WERI-Rb-1 (cell line): Measurements from ENCODE around the gene TXNRD1.

ENCODE experiments used
- DNase-seq: peaks from one replicate; pipeline ENCODE4 v3.0.0-alpha.2; 2020
- H3K27ac ChIP-seq: fragments of 250-450 bp; sonication (Bioruptor Pico); 2 replicates; pipeline ENCODE4 v1.5.1; 2020; ENCODE audit warnings: mild to moderate bottlenecking, moderate library complexity
- H3K27me3 ChIP-seq: fragments of 250-450 bp; sonication (Bioruptor Pico); 2 replicates; pipeline ENCODE4 v1.5.1; 2021; ENCODE audit warnings: mild to moderate bottlenecking, low read depth, moderate library complexity; ENCODE audit not compliant: insufficient read depth, severe bottlenecking
- H3K36me3 ChIP-seq: fragments of 250-450 bp; sonication (Bioruptor Pico); 2 replicates; pipeline ENCODE4 v1.5.1; 2020; ENCODE audit warnings: mild to moderate bottlenecking, moderate library complexity
- H3K4me3 ChIP-seq: 2 replicates; pipeline ENCODE4 v1.5.1; 2011; ENCODE audit warnings: low read depth, mild to moderate bottlenecking, control low read depth, low read length
- H3K9me3 ChIP-seq: fragments of 250-450 bp; sonication (Bioruptor Pico); 2 replicates; pipeline ENCODE4 v1.5.1; 2021; ENCODE audit warnings: mild to moderate bottlenecking, moderate library complexity; ENCODE audit not compliant: severe bottlenecking
- TF ChIP-seq, protein P1 (sequence below): IDR thresholded peaks from 2 replicates; pipeline ENCODE4 v1.5.1; 2011; ENCODE audit warnings: low read depth, mild to moderate bottlenecking, control low read depth, inconsistent platforms, low read length

TXNRD1 gene

GRCh38 chr12:104280111-104280510 is 64.5 kb downstream of the TXNRD1 start:
- H3K9me3 ChIP-seq, result no peaks in the 10 kb centered on the region

GRCh38 chr12:104280717-104281458 is 65.3 kb downstream of the TXNRD1 start:
- DNase-seq, result no peak
- no peak overlapping the region for H3K4me3 ChIP-seq
- TF ChIP-seq, protein P1, sequence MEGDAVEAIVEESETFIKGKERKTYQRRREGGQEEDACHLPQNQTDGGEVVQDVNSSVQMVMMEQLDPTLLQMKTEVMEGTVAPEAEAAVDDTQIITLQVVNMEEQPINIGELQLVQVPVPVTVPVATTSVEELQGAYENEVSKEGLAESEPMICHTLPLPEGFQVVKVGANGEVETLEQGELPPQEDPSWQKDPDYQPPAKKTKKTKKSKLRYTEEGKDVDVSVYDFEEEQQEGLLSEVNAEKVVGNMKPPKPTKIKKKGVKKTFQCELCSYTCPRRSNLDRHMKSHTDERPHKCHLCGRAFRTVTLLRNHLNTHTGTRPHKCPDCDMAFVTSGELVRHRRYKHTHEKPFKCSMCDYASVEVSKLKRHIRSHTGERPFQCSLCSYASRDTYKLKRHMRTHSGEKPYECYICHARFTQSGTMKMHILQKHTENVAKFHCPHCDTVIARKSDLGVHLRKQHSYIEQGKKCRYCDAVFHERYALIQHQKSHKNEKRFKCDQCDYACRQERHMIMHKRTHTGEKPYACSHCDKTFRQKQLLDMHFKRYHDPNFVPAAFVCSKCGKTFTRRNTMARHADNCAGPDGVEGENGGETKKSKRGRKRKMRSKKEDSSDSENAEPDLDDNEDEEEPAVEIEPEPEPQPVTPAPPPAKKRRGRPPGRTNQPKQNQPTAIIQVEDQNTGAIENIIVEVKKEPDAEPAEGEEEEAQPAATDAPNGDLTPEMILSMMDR, result no peak

More at GRCh38 chr12:104280111-104280510, 64.5 kb downstream of the TXNRD1 start:
- Histone ChIP-seq H3K4me3 (no peak overlapping the region), H3K36me3 (no peaks in the 10 kb centered on the region), H3K27ac (no peak overlapping the region), H3K27me3 (no peaks in the 10 kb centered on the region)
- TF ChIP-seq, protein P1, result no peak
- no peak for DNase-seq

DNA sequence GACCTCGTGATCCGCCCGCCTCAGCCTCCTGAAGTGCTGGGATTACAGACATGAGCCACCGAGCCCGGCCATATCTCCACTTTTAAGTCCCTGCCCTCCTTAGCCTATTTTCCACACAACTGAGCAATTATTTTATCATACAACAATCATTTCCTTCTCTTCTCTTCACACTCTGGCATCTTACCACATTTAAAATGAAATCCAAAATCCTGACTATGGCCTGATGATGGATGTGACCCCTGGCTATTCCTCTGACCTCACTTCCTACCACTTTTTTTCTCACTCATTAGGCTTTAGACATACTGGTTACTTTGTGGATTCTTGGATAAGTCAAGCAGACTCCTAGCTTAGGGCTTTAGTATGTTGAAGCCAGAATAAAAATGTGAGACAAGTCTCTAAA is 66.1 kb downstream of the TXNRD1 start:
- no peak for DNase-seq
- TF ChIP-seq, protein P1, result no peak
- Histone ChIP-seq H3K27me3 (no peaks in the 10 kb centered on the region), H3K36me3 (no peaks in the 10 kb centered on the region), H3K9me3 (no peaks in the 10 kb centered on the region), H3K27ac (no peak overlapping the region), H3K4me3 (no peak overlapping the region)

More at GRCh38 chr12:104280717-104281458, 65.3 kb downstream of the TXNRD1 start:
- Histone ChIP-seq H3K9me3 (no peaks in the 10 kb centered on the region), H3K36me3 (no peaks in the 10 kb centered on the region), H3K27ac (no peak overlapping the region), H3K27me3 (no peaks in the 10 kb centered on the region)

DNA sequence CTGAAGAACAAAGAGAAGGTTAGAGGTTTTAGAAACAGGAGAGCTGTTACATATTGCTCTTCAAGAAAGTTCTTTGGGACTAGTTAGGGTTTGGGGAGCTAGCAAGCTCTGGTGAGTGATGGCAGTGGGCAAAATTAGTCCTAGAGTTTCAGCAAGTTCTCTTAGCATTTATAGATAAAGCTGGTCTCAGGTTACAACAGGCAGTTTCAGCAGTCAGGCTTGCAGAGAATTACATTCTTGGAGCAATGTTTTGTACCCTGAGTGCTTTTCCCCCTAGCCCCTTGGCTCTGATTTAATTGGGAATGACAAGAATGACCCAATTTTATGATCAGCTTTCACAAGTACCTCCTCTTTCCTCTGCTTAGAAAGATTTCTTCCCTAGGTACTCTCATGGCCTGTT is 66.5 kb downstream of the TXNRD1 start:
- TF ChIP-seq, protein P1, result no peak
- Histone ChIP-seq H3K9me3 (no peaks in the 10 kb centered on the region), H3K27ac (no peak overlapping the region), H3K27me3 (no peaks in the 10 kb centered on the region), H3K4me3 (no peak overlapping the region), H3K36me3 (peaks cover 2% of the 10 kb centered on the region; the same call in 1 of the 2 replicates)
- no peak for DNase-seq

GRCh38 chr12:104285740-104286515 is 70.3 kb downstream of the TXNRD1 start:
- H3K27ac ChIP-seq, result peak overlapping the region; percentile 90; the same call in 1 of the 2 replicates
- TF ChIP-seq, protein P1, result no peak

More at GRCh38 chr12:104285740-104286515, 70.3 kb downstream of the TXNRD1 start:
- no peak for DNase-seq
- H3K27me3 ChIP-seq, result no peaks in the 10 kb centered on the region
- H3K4me3 ChIP-seq, result no peak overlapping the region
- H3K36me3 ChIP-seq, result peaks cover 9% of the 10 kb centered on the region
- H3K9me3 ChIP-seq, result no peaks in the 10 kb centered on the region
